Stimulated activated CD8-positive, alpha-beta memory T cell treated with anti-CD3 and anti-CD28 coated beads, Interleukin-15, amount 100 ng/mL, for 1 hour (primary cell): ENCODE measurements around the gene C6orf89.
"Not testable (repeated sequence)": the region's sequence is repeated elsewhere in the genome, so short reads cannot be mapped to it uniquely, and the experiment has no call there.

Experiments
- DNase-seq: peaks from one replicate; pipeline ENCODE4 v3.0.0-alpha.2; 2020; ENCODE audit warnings: low read depth

C6orf89 gene

GRCh38 chr6:36924131-36924530 lies 38.4 kb downstream of the C6orf89 start:
- no peak for DNase-seq

DNA sequence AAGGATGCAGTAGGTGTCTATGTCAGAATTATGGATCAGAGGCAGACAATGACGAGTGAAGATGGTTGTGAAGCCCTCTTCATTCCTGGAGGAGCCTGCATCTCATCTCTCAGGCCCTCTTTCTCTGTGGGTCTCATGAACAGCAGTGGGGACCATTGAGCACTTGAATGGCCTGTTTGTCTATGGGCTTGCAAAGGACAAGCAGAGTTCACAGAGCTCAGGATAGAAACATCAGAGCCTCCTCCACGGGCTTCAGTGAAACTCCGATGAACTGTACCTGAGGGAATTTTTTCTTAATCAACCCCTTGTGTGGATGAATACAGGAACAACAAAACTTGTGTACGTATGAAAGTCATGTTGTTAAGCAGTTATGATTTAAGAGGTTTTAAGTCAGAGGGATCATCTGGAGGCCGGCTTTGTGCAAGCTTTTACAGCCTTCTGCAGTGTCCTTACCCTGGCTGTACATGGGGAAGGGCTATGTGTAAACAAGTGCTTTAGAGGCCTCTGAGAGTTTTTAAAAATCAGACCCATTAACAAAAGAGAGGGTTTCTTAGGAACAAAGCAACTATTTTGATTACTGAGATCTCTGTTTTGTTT lies 39.1 kb downstream of the C6orf89 start:
- DNase-seq = no peak

- no peak for DNase-seq
Measured at GRCh38 chr6:36925809-36926208, 40.1 kb downstream of the C6orf89 start.

- no peak for DNase-seq
Measured at GRCh38 chr6:36926708-36927513, 41.2 kb downstream of the C6orf89 start.

- DNase-seq = no peak
Measured at GRCh38 chr6:36927691-36928546, 42.2 kb downstream of the C6orf89 start.

- DNase-seq = no peak
Measured at GRCh38 chr6:36928547-36928918, 42.8 kb downstream of the C6orf89 start.

- no peak for DNase-seq
Measured at GRCh38 chr6:36929152-36929551, 43.4 kb downstream of the C6orf89 start.

DNA sequence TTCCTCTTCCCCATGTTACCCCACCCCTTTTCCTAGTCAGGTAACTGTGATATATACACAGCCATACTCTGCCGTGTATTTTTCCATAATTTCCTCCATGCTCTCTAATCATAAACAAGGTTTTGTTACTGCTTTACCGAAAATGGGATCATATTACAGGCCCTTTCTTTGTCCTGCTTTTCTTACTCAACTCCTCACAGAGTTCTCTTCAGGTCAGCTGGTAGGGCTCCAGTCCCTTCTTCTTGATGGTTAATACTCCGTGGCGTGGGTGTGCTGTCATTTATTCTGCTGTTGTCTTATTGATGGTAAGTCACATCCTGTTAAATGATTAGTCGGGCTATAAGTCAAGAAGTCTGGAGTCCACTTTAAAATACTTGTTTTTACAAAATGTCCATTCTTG lies 43.9 kb downstream of the C6orf89 start:
- no peak for DNase-seq

GRCh38 chr6:36930483-36930882 lies 44.7 kb downstream of the C6orf89 start:
- no peak for DNase-seq

- DNase-seq = no peak
Measured at GRCh38 chr6:36933102-36933501, 47.4 kb downstream of the C6orf89 start.

- DNase-seq = no peak
Measured at GRCh38 chr6:36933519-36933918, 47.8 kb downstream of the C6orf89 start.

DNA sequence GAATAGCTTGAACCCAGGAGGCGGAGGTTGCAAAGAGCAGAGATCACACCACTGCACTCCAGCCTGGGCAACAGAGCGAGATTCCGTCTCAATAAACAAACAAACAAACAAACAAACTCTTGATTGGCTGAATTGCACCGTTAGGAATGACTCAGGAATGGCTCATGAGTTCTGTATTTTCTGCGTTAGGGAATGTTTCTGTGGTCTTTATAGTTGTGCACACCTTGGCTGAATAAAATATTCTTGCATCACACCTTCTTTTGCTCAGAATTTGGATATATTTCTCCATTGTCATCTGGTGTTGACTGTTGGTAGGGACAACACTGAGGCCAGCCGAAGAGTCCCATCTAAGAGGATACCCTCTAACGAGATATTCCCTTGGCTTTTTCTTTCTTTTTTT lies 49.1 kb downstream of the C6orf89 start:
- no peak for DNase-seq

DNA sequence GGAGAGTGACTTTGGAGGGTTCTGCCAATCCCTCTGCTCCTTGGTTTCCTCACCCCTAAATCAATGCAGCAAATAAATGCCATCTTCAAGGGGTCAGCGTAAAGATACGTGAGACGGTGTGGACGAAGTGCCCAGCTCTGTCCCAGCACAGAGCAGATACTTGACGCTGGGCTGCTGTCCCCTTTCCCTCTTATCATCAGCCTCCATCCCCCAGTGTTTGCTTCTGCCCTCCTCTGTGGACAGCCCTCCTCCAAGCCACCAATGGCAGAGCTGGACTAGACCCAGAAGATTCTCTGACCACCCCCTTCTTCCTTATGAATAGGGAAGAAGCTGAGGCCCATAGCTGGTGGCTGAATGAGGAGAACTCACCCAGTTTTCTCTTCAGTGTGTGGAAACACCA lies 51.1 kb downstream of the C6orf89 start:
- DNase-seq = no peak

DNA sequence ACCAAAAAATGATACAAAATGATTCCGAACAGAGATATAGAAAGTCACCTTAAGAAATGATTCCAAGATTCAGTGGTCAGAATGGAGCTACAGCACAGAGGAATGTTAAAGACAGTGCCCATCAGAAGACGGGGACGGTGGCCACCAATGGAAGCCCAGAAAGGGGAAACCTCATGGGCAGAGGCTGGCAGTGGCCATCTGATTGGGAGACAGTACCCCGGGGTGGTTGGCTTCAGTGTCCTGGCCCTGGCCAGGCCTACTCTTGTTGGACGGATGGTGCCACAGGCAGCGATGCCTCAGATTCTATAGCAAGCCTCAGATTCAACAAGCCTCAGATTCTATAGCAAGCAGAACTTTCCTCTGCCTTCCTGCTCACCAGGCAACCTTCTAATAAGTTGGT lies 52.1 kb downstream of the C6orf89 start:
- DNase-seq = no peak

GRCh38 chr6:36938536-36938935 lies 52.8 kb downstream of the C6orf89 start:
- no peak for DNase-seq

- not testable (repeated sequence) for DNase-seq
Measured at GRCh38 chr6:36939005-36939404, 53.3 kb downstream of the C6orf89 start.

- no peak for DNase-seq
Measured at GRCh38 chr6:36940027-36940426, 54.3 kb downstream of the C6orf89 start.

- DNase-seq = not testable (repeated sequence)
Measured at GRCh38 chr6:36941561-36941960, 55.8 kb downstream of the C6orf89 start.

DNA sequence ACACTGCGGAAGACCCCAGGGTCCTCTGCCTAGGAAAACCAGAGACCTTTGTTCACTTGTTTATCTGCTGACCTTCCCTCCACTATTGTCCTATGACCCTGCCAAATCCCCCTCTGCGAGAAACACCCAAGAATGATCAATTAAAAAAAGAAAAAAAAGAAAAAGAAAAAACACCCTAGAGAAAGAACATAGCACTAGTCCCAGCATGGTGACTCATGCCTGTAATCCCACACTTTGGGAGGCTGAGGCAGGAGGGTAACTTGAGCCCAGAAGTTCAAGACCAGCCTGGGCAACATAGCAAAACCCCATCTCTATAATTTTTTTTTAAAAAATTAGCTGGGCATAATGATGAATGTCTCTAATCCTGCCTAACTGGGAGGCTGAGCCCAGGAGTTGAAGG lies 56.6 kb downstream of the C6orf89 start:
- not testable (repeated sequence) for DNase-seq

- DNase-seq = no peak
Measured at GRCh38 chr6:36944650-36945049, 58.9 kb downstream of the C6orf89 start.

GRCh38 chr6:36945301-36945700 lies 59.5 kb downstream of the C6orf89 start:
- DNase-seq = no peak

GRCh38 chr6:36946526-36946925 lies 60.8 kb downstream of the C6orf89 start:
- DNase-seq = no peak
